Breast epithelium (tissue), 3 donors: ENCODE measurements around the gene RNF123.

Source experiments
- POLR2A ChIP-seq: fragments of 450-650 bp; IDR thresholded peaks from one replicate; pipeline ENCODE4 v1.6.1; 2016; ENCODE audit warnings: antibody characterized with exemption, mild to moderate bottlenecking, moderate library complexity
- POLR2AphosphoS5 ChIP-seq, 3 donors: sonication (generic); formaldehyde crosslinking; IDR thresholded peaks; one replicate each; pipeline ENCODE4 v1.6.1; 2017; ENCODE audit warnings: antibody characterized with exemption in 3 of 3
- TF ChIP-seq, protein P1 (sequence below), 3 donors: fragments of 450-650 bp; IDR thresholded peaks; one replicate each; pipeline ENCODE4 v1.5.1; 2016 to 2017; ENCODE audit warnings: antibody characterized with exemption in 3 of 3, mild to moderate bottlenecking in 3 of 3, moderate library complexity in 3 of 3

- TF ChIP-seq, protein P1, sequence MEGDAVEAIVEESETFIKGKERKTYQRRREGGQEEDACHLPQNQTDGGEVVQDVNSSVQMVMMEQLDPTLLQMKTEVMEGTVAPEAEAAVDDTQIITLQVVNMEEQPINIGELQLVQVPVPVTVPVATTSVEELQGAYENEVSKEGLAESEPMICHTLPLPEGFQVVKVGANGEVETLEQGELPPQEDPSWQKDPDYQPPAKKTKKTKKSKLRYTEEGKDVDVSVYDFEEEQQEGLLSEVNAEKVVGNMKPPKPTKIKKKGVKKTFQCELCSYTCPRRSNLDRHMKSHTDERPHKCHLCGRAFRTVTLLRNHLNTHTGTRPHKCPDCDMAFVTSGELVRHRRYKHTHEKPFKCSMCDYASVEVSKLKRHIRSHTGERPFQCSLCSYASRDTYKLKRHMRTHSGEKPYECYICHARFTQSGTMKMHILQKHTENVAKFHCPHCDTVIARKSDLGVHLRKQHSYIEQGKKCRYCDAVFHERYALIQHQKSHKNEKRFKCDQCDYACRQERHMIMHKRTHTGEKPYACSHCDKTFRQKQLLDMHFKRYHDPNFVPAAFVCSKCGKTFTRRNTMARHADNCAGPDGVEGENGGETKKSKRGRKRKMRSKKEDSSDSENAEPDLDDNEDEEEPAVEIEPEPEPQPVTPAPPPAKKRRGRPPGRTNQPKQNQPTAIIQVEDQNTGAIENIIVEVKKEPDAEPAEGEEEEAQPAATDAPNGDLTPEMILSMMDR (IDR thresholded peaks at IDR 0.05), result no peak
- TF ChIP-seq POLR2A (no peak), POLR2AphosphoS5 (IDR thresholded peaks at IDR 0.05) (no peak)
Observed at GRCh38 chr3:49648354-49649019, 40.9 kb upstream of the RNF123 start.
